Osteocyte (in vitro differentiated cells): Measurements from ENCODE around the gene LNPK. TPM values are rescaled to one million over a fixed set of nuclear protein-coding genes. Genes with fewer than 3 reads are reported as not detected.

Source experiments
- DNase-seq: peaks from one replicate; pipeline ENCODE4 v3.0.0; 2021; ENCODE audit warnings: mixed read lengths; ENCODE audit not compliant: unreplicated experiment; ENCODE audit errors: extremely low spot score
- H3K27ac Mint-ChIP-seq: one replicate; pipeline ENCODE4 v1.8.0; 2021; ENCODE audit warnings: mild to moderate bottlenecking, mixed read lengths; ENCODE audit not compliant: unreplicated experiment
- H3K27me3 Mint-ChIP-seq: one replicate; pipeline ENCODE4 v1.8.0; 2021; ENCODE audit warnings: mixed read lengths; ENCODE audit not compliant: unreplicated experiment
- H3K36me3 Mint-ChIP-seq: one replicate; pipeline ENCODE4 v1.8.0; 2021; ENCODE audit warnings: mixed read lengths; ENCODE audit not compliant: unreplicated experiment
- H3K4me1 Mint-ChIP-seq: one replicate; pipeline ENCODE4 v1.8.0; 2021; ENCODE audit warnings: mixed read lengths; ENCODE audit not compliant: unreplicated experiment
- H3K4me3 Mint-ChIP-seq: one replicate; pipeline ENCODE4 v1.8.0; 2021; ENCODE audit warnings: mild to moderate bottlenecking, moderate library complexity, mixed read lengths; ENCODE audit not compliant: unreplicated experiment
- H3K9me3 Mint-ChIP-seq: one replicate; pipeline ENCODE4 v1.8.0; 2021; ENCODE audit warnings: mixed read lengths; ENCODE audit not compliant: unreplicated experiment
- total RNA-seq: library from RNA; stranded (reverse); gene quantifications from 2 replicates; pipeline ENCODE4 v1.2.1, GENCODE V29; 2021
- TF ChIP-seq, protein P1 (sequence below): fragments of 200-600 bp; sonication (generic); IDR thresholded peaks from 2 replicates; pipeline ENCODE4 v1.5.0; 2021; ENCODE audit warnings: antibody characterized with exemption, mild to moderate bottlenecking, moderate library complexity

The LNPK gene
- total RNA-seq, 1 donor from 2014 or later: 33.5 TPM

- Mint-ChIP-seq H3K36me3 (no peaks in the 10 kb centered on the region), H3K27ac (no peak overlapping the region), H3K4me3 (no peak overlapping the region), H3K27me3 (peaks cover 11% of the 10 kb centered on the region), H3K4me1 (no peaks in the 10 kb centered on the region), H3K9me3 (no peaks in the 10 kb centered on the region)
- no peak for DNase-seq
- TF ChIP-seq, protein P1, sequence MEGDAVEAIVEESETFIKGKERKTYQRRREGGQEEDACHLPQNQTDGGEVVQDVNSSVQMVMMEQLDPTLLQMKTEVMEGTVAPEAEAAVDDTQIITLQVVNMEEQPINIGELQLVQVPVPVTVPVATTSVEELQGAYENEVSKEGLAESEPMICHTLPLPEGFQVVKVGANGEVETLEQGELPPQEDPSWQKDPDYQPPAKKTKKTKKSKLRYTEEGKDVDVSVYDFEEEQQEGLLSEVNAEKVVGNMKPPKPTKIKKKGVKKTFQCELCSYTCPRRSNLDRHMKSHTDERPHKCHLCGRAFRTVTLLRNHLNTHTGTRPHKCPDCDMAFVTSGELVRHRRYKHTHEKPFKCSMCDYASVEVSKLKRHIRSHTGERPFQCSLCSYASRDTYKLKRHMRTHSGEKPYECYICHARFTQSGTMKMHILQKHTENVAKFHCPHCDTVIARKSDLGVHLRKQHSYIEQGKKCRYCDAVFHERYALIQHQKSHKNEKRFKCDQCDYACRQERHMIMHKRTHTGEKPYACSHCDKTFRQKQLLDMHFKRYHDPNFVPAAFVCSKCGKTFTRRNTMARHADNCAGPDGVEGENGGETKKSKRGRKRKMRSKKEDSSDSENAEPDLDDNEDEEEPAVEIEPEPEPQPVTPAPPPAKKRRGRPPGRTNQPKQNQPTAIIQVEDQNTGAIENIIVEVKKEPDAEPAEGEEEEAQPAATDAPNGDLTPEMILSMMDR: no peak
These were observed 118.4 kb downstream of the LNPK start for GRCh38 chr2:175883586-175884194.

GRCh38 chr2:175879679-175880078 lies 122.4 kb downstream of the LNPK start:
- H3K9me3 Mint-ChIP-seq: no peaks in the 10 kb centered on the region
- no peak overlapping the region for H3K27ac Mint-ChIP-seq
- TF ChIP-seq, protein P1: no peak
- peaks cover 2% of the 10 kb centered on the region for H3K27me3 Mint-ChIP-seq
- H3K4me3 Mint-ChIP-seq: no peak overlapping the region
- H3K36me3 Mint-ChIP-seq: no peaks in the 10 kb centered on the region
- no peaks in the 10 kb centered on the region for H3K4me1 Mint-ChIP-seq
- DNase-seq: no peak

DNA sequence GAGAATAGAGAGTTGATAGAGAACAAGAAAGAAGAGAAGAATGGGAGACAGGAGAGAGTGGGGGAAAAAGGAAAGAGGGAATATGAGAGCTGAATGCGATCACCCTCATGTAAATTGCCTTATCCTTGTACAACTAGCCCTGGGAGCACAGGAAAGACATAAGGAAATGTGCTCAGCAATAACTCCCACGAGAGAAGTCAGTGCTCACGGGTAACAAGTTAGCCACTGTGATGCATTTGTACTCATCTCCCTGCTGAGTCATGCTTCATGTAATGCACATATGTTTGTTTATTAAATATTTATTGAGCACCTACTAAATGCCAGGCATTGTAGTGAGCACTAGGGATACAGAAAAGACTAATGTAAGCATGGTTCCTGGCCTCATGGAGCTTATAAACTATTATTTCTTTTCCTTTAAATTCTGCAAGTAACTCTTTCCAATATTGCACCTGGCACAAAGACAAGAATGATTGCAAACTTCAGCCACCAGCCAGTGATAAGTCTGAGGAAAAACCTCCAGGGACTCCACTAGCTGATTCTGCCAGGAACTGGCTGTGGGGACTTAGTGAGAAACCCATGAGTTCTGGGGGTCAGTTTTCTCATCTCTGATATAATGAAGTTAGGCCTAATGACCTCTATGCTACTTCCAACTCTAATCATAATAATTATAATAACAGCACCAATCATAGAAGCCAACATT lies 124.1 kb downstream of the LNPK start:
- Mint-ChIP-seq H3K27me3 (peaks cover 2% of the 10 kb centered on the region), H3K4me3 (no peak overlapping the region), H3K9me3 (no peaks in the 10 kb centered on the region), H3K27ac (no peak overlapping the region), H3K36me3 (no peaks in the 10 kb centered on the region), H3K4me1 (no peaks in the 10 kb centered on the region)
- TF ChIP-seq, protein P1: no peak
- no peak for DNase-seq

- Mint-ChIP-seq H3K4me3 (no peak overlapping the region), H3K4me1 (no peaks in the 10 kb centered on the region), H3K27ac (no peak overlapping the region), H3K36me3 (no peaks in the 10 kb centered on the region), H3K9me3 (no peaks in the 10 kb centered on the region), H3K27me3 (peaks cover 2% of the 10 kb centered on the region)
- TF ChIP-seq, protein P1: no peak
- no peak for DNase-seq
These were observed 127.8 kb downstream of the LNPK start for GRCh38 chr2:175874291-175874690.

Other genes with a start within 250 kb of the LNPK start
- gene EVX2, start 81.7 kb upstream of the LNPK start, total RNA-seq: not detected in 2 replicates
- not detected in 2 replicates for gene HOXD13, start 90.5 kb upstream of the LNPK start, total RNA-seq
- gene HOXD12, start 97.5 kb upstream of the LNPK start, total RNA-seq: not detected in 2 replicates
- gene HOXD11, start 105.0 kb upstream of the LNPK start, total RNA-seq: not detected in 2 replicates
- not detected in 2 replicates for gene HOXD10, start 114.5 kb upstream of the LNPK start, total RNA-seq
- not detected in 2 replicates for gene HOXD9, start 120.5 kb upstream of the LNPK start, total RNA-seq
- not detected in 2 replicates for gene HOXD8, start 127.4 kb upstream of the LNPK start, total RNA-seq
- not detected in 2 replicates for gene HOXD4, start 149.3 kb upstream of the LNPK start, total RNA-seq
- gene HOXD3, start 155.0 kb upstream of the LNPK start, total RNA-seq: not detected in 2 replicates
- gene HOXD1, start 186.4 kb upstream of the LNPK start, total RNA-seq: not detected in 2 replicates